K562 (cell line): Measurements from ENCODE around the gene VPS35L. TPM values are rescaled to one million over a fixed set of nuclear protein-coding genes. Genes with fewer than 3 reads are reported as not detected.

Experiments
- HLTF ChIP-seq: fragments of 450-650 bp; IDR thresholded peaks from 2 replicates; pipeline ENCODE4 v1.6.1; 2016
- HNRNPL ChIP-seq: fragments of 200-400 bp; formaldehyde crosslinking; IDR thresholded peaks from 2 replicates; pipeline ENCODE4 v1.6.1; 2017; ENCODE audit warnings: low read depth, mild to moderate bottlenecking, low read length
- HNRNPLL ChIP-seq: fragments of 200-400 bp; formaldehyde crosslinking; IDR thresholded peaks from 2 replicates; pipeline ENCODE4 v1.6.1; 2017; ENCODE audit warnings: low read length, low read depth, mild to moderate bottlenecking; ENCODE audit not compliant: poor library complexity, severe bottlenecking
- KAT2B ChIP-seq: IDR thresholded peaks from one replicate; pipeline ENCODE4 v1.6.1; 2012; ENCODE audit warnings: low read depth, mild to moderate bottlenecking, control low read depth, inconsistent platforms, low read length, moderate library complexity
- MCM2 ChIP-seq: fragments of 450-650 bp; IDR thresholded peaks from 2 replicates; pipeline ENCODE4 v1.6.1; 2017; ENCODE audit warnings: low read depth, mild to moderate bottlenecking
- MCM5 ChIP-seq: fragments of 450-650 bp; IDR thresholded peaks from 2 replicates; pipeline ENCODE4 v1.6.1; 2016; ENCODE audit warnings: low read depth
- OTX1 ChIP-seq: fragments of 450-650 bp; formaldehyde crosslinking; IDR thresholded peaks from 2 replicates; pipeline ENCODE4 v1.4.0; 2022; ENCODE audit warnings: mild to moderate bottlenecking
- PRDM10 ChIP-seq: fragments of 450-650 bp; IDR thresholded peaks from 2 replicates; pipeline ENCODE4 v1.6.1; 2018; ENCODE audit not compliant: partially characterized antibody
- RAD51 ChIP-seq: fragments of 450-650 bp; IDR thresholded peaks from 2 replicates; pipeline ENCODE4 v1.7.1; 2016; ENCODE audit warnings: low read depth, mild to moderate bottlenecking, borderline replicate concordance
- SMAD4 ChIP-seq: fragments of 250-450 bp; sonication (Bioruptor Pico); conservative IDR thresholded peaks from 2 replicates; pipeline ENCODE4 v1.8.0; 2021; ENCODE audit warnings: inconsistent platforms, mild to moderate bottlenecking, moderate library complexity
- SRF ChIP-seq, 2 experiments: fragments of 250-450, 450-650 bp in 1 of 2; sonication (Bioruptor Pico) in 1 of 2; sonication (generic) in 1 of 2; formaldehyde crosslinking; IDR thresholded peaks; 2 replicates each; pipeline versions ENCODE4 v1.5.0 to v1.5.1; 2020 to 2022; ENCODE audit warnings: mild to moderate bottlenecking in 1 of 2, missing genetic modification reagents in 1 of 2
- ZNF12 ChIP-seq: sonication (generic); formaldehyde crosslinking; IDR thresholded peaks from 2 replicates; pipeline ENCODE4 v1.4.0; 2020; ENCODE audit warnings: mild to moderate bottlenecking, missing genetic modification reagents
- ZNF121 ChIP-seq: sonication (generic); formaldehyde crosslinking; conservative IDR thresholded peaks from 2 replicates; pipeline ENCODE4 v1.8.0; 2022; ENCODE audit warnings: missing genetic modification reagents
- polyA plus RNA-seq, 8 experiments: library from polyadenylated mRNA; depleted of rRNA in 4 of 8; stranded (reverse) in 5 of 8; unstranded in 3 of 8; fragments of >200 nt; fragmentation: Nextera tagmentation in 2 of 8; fragmentation: Illumina TruSeq in 1 of 8; extraction: Ambion mirVana in 2 of 8; extraction: Trizol in 1 of 8; gene quantifications; 2 replicates each; pipeline versions ENCODE4 v1.2.1 to v1.2.3, GENCODE V29; 2011 to 2014; ENCODE audit warnings: inconsistent platforms in 1 of 8, missing spikeins in 1 of 8
- total RNA-seq, 7 experiments: library from RNA; depleted of rRNA in 6 of 7; stranded (reverse); fragments of >200 nt in 6 of 7; fragmentation: Illumina TruSeq in 2 of 7; extraction: Trizol in 2 of 7; gene quantifications; 2 replicates each; pipeline versions ENCODE4 v1.2.1 to v1.2.3, GENCODE V29; 2011 to 2021; ENCODE audit warnings: low replicate concordance in 1 of 7
- TF ChIP-seq, protein P1 (sequence below), 2 experiments: IDR thresholded peaks in 1 of 2; conservative IDR thresholded peaks in 1 of 2; 2 replicates each; pipeline ENCODE4 v1.6.1; 2016; ENCODE audit warnings: low read depth in 2 of 2, mild to moderate bottlenecking in 1 of 2, missing compliant biosample characterization in 1 of 2, missing genetic modification characterization in 1 of 2, moderate library complexity in 1 of 2
- TF ChIP-seq, protein P2 (sequence below): fragments of 250-450 bp; sonication (Bioruptor Pico); IDR thresholded peaks from 2 replicates; pipeline ENCODE4 v1.4.0; 2020

The VPS35L gene
- total and polyA plus RNA-seq, 9 of the 15 experiments (the other 6 are each of a cell fraction or from before 2014, with no cell fraction given): 10.2 to 30.4 (median 20.1) TPM

GRCh38 chr16:19523559-19524355, 31.7 kb upstream of the VPS35L start, which contains the start of gene CCP110 (continued):
- TF ChIP-seq, protein P1, sequence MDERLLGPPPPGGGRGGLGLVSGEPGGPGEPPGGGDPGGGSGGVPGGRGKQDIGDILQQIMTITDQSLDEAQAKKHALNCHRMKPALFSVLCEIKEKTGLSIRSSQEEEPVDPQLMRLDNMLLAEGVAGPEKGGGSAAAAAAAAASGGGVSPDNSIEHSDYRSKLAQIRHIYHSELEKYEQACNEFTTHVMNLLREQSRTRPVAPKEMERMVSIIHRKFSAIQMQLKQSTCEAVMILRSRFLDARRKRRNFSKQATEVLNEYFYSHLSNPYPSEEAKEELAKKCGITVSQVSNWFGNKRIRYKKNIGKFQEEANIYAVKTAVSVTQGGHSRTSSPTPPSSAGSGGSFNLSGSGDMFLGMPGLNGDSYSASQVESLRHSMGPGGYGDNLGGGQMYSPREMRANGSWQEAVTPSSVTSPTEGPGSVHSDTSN (CRISPR knock-in tag; IDR thresholded peaks at IDR 0.05; ENCODE audit: low read depth): no peak
- TF ChIP-seq, protein P1 (tag; conservative IDR thresholded peaks at IDR 0.05; ENCODE audit: low read depth): no peak
- no peak for TF ChIP-seq MCM2
- TF ChIP-seq PRDM10: no peak
- TF ChIP-seq RAD51: no peak
- TF ChIP-seq ZNF12 (CRISPR knock-in tag): no peak
- TF ChIP-seq HNRNPLL: peak; percentile 52
- peak in 1 of 2 experiments; percentile 34; a peak in 1 of 4 replicates for TF ChIP-seq SRF (CRISPR knock-in tag; IDR thresholded peaks at IDR 0.05)
- 0 out of 2 replicates have a peak, but pooled peaks have one; percentile 16 for TF ChIP-seq HLTF
- no peak for TF ChIP-seq HNRNPL
- TF ChIP-seq, protein P2, sequence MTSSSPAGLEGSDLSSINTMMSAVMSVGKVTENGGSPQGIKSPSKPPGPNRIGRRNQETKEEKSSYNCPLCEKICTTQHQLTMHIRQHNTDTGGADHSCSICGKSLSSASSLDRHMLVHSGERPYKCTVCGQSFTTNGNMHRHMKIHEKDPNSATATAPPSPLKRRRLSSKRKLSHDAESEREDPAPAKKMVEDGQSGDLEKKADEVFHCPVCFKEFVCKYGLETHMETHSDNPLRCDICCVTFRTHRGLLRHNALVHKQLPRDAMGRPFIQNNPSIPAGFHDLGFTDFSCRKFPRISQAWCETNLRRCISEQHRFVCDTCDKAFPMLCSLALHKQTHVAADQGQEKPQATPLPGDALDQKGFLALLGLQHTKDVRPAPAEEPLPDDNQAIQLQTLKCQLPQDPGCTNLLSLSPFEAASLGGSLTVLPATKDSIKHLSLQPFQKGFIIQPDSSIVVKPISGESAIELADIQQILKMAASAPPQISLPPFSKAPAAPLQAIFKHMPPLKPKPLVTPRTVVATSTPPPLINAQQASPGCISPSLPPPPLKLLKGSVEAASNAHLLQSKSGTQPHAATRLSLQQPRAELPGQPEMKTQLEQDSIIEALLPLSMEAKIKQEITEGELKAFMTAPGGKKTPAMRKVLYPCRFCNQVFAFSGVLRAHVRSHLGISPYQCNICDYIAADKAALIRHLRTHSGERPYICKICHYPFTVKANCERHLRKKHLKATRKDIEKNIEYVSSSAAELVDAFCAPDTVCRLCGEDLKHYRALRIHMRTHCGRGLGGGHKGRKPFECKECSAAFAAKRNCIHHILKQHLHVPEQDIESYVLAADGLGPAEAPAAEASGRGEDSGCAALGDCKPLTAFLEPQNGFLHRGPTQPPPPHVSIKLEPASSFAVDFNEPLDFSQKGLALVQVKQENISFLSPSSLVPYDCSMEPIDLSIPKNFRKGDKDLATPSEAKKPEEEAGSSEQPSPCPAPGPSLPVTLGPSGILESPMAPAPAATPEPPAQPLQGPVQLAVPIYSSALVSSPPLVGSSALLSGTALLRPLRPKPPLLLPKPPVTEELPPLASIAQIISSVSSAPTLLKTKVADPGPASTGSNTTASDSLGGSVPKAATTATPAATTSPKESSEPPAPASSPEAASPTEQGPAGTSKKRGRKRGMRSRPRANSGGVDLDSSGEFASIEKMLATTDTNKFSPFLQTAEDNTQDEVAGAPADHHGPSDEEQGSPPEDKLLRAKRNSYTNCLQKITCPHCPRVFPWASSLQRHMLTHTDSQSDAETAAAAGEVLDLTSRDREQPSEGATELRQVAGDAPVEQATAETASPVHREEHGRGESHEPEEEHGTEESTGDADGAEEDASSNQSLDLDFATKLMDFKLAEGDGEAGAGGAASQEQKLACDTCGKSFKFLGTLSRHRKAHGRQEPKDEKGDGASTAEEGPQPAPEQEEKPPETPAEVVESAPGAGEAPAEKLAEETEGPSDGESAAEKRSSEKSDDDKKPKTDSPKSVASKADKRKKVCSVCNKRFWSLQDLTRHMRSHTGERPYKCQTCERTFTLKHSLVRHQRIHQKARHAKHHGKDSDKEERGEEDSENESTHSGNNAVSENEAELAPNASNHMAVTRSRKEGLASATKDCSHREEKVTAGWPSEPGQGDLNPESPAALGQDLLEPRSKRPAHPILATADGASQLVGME: no peak
- no peak for TF ChIP-seq SMAD4 (CRISPR knock-in tag)
- no peak for TF ChIP-seq KAT2B
- no peak for TF ChIP-seq ZNF121 (CRISPR knock-in tag)
- TF ChIP-seq MCM5: no peak
- TF ChIP-seq OTX1 (CRISPR knock-in tag): no peak
